Body of pancreas (tissue), 4 donors: ENCODE data around the gene VMP1. TPM values are rescaled to one million over a fixed set of nuclear protein-coding genes. Genes with fewer than 3 reads are reported as not detected.
A peak's percentile ranks its signal among the peaks of the same experiment; 100 is the strongest.
"Not testable (repeated sequence)": the region's sequence is repeated elsewhere in the genome, so short reads cannot be mapped to it uniquely, and the experiment has no call there.

Experiments
- ATAC-seq: fragments of 150-250 bp; one replicate; pipeline ENCODE4 v1.9.1; 2016
- DNase-seq, 4 donors: peaks; one replicate each; pipeline ENCODE4 v3.0.0-alpha.2; 2019
- H3K27ac ChIP-seq, 4 donors: fragments of 200-600 bp; sonication (generic); 1 replicate in 3 of 4; 2 replicates in 1 of 4; pipeline versions ENCODE4 v1.5.1 to v1.6.1; 2016 to 2019; ENCODE audit warnings: mild to moderate bottlenecking in 1 of 4, mixed read lengths in 1 of 4, moderate library complexity in 1 of 4
- H3K27me3 ChIP-seq, 2 donors: fragments of 200-600 bp; sonication (generic); one replicate each; pipeline ENCODE4 v1.6.0; 2016; ENCODE audit warnings: mild to moderate bottlenecking in 1 of 2
- H3K36me3 ChIP-seq, 2 donors: fragments of 200-600 bp; sonication (generic); replicated peaks in 1 of 2; 2 replicates each; pipeline ENCODE4 v1.5.1; 2016; ENCODE audit warnings: low read depth in 2 of 2; ENCODE audit not compliant: insufficient read depth in 1 of 2
- H3K4me1 ChIP-seq: fragments of 200-600 bp; sonication (generic); one replicate; pipeline ENCODE4 v1.6.0; 2016
- H3K4me3 ChIP-seq, 2 donors: fragments of 200-600 bp; sonication (generic); 1 replicate in 1 of 2; 2 replicates in 1 of 2; pipeline ENCODE4 v1.5.1; 2016 to 2019
- H3K9me3 ChIP-seq, 3 donors: fragments of 200-600 bp; sonication (generic); 1 replicate in 2 of 3; 2 replicates in 1 of 3; pipeline ENCODE4 v1.5.1; 2016
- CTCF ChIP-seq, 7 experiments: fragments of 450-650 bp in 4 of 7; fragments of 200-600 bp in 3 of 7; sonication (generic) in 3 of 7; IDR thresholded peaks; one replicate each; pipeline ENCODE4 v1.5.1; 2016 to 2019; ENCODE audit warnings: antibody characterized with exemption in 7 of 7
- POLR2A ChIP-seq, 3 donors: fragments of 450-650 bp; IDR thresholded peaks; one replicate each; pipeline ENCODE4 v1.6.1; 2016; ENCODE audit warnings: antibody characterized with exemption in 3 of 3, mild to moderate bottlenecking in 2 of 3
- WGBS, 2 donors: methylation state at CpG; one replicate each; pipeline ENCODE4 v1.1.5; 2017; 5-methylcytosine and 5-hydroxymethylcytosine counted together
- intact Hi-C: fragments of 100-400 bp; cut with DNase I; formaldehyde crosslinking; loops from one replicate; pipeline ENCODE4 v1.15.1; 2023
- total RNA-seq, 2 donors: library from RNA; depleted of rRNA; stranded (reverse); fragments of >200 nt; gene quantifications; one replicate each; pipeline ENCODE4 v1.1.0, GENCODE V29; 2016

The VMP1 gene
- total RNA-seq, 2 donors from 2014 or later: 174 to 259 TPM

- no peak for ATAC-seq
- peak in 2 of 4 donors; percentile 25 to 46 for DNase-seq
- WGBS, 2 donors: 56 to 61% methylated on average over 8 of the region's 8 CpGs
- peak overlapping the region; percentile 60 to 92 (median 87) for H3K27ac ChIP-seq
- TF ChIP-seq POLR2A (IDR thresholded peaks at IDR 0.05) (no peak), CTCF (IDR thresholded peaks at IDR 0.05) (no peak)
- no peaks in the 10 kb centered on the region for H3K27me3 ChIP-seq
- no peaks in the 10 kb centered on the region for H3K9me3 ChIP-seq
- H3K4me3 ChIP-seq: no peak overlapping the region
- peaks cover 53% of the 10 kb centered on the region for H3K4me1 ChIP-seq
- no peaks in the 10 kb centered on the region for H3K36me3 ChIP-seq
- intact Hi-C loops: no loop called here
These were observed 163.0 kb downstream of the VMP1 start for GRCh38 chr17:59870482-59870881.

- no peaks in the 10 kb centered on the region for H3K27me3 ChIP-seq
- peaks cover 53% of the 10 kb centered on the region for H3K4me1 ChIP-seq
- no peaks in the 10 kb centered on the region for H3K36me3 ChIP-seq
- ATAC-seq: peak; percentile 19
- no peak for DNase-seq
- intact Hi-C loops: no loop called here
- TF ChIP-seq POLR2A (IDR thresholded peaks at IDR 0.05) (no peak), CTCF (IDR thresholded peaks at IDR 0.05) (no peak)
- no peaks in the 10 kb centered on the region for H3K9me3 ChIP-seq
- H3K27ac ChIP-seq: peak overlapping the region; percentile 38 to 92 (median 64)
- no peak overlapping the region for H3K4me3 ChIP-seq
These were observed 164.9 kb downstream of the VMP1 start for GRCh38 chr17:59872351-59872750.

GRCh38 chr17:59873414-59873813 lies 166.0 kb downstream of the VMP1 start:
- not testable (repeated sequence) for ATAC-seq
- H3K4me1 ChIP-seq: peaks cover 45% of the 10 kb centered on the region

GRCh38 chr17:59874376-59874775 lies 166.9 kb downstream of the VMP1 start:
- Histone ChIP-seq H3K9me3 (no peaks in the 10 kb centered on the region), H3K36me3 (no peaks in the 10 kb centered on the region), H3K4me1 (peaks cover 36% of the 10 kb centered on the region), H3K27ac (no peak overlapping the region), H3K4me3 (no peak overlapping the region), H3K27me3 (no peaks in the 10 kb centered on the region)
- intact Hi-C loops: no loop called here
- DNase-seq (no peak), ATAC-seq (no peak)
- TF ChIP-seq POLR2A (IDR thresholded peaks at IDR 0.05): no peak
- no peak for TF ChIP-seq CTCF (IDR thresholded peaks at IDR 0.05)
- WGBS, 2 donors: 82 to 89% methylated on average over 2 of the region's 2 CpGs

More at GRCh38 chr17:59873414-59873813, 166.0 kb downstream of the VMP1 start:
- 95 to 100% methylated on average over 6 to 8 of the region's 8 CpGs for WGBS, 2 donors
- H3K9me3 ChIP-seq, H3K27me3 ChIP-seq, H3K36me3 ChIP-seq, H3K4me3 ChIP-seq, DNase-seq, intact Hi-C loops: not testable (repeated sequence)
- H3K27ac ChIP-seq: peak overlapping the region in 2 of 4 donors; percentile 25 to 87

- no peak for DNase-seq
- Histone ChIP-seq H3K36me3 (peaks cover 0 to 4% of the 10 kb centered on the region in 2 donors), H3K27ac (no peak overlapping the region), H3K27me3 (no peaks in the 10 kb centered on the region), H3K4me3 (no peak overlapping the region), H3K9me3 (no peaks in the 10 kb centered on the region), H3K4me1 (peaks cover 19% of the 10 kb centered on the region)
- WGBS, 2 donors: 88 to 94% methylated on average over 3 of the region's 3 CpGs
- TF ChIP-seq CTCF (IDR thresholded peaks at IDR 0.05) (no peak), POLR2A (IDR thresholded peaks at IDR 0.05) (no peak)
- intact Hi-C loops: no loop called here
- no peak for ATAC-seq
These were observed 168.7 kb downstream of the VMP1 start for GRCh38 chr17:59876107-59876506.
